Chondrocyte (in vitro differentiated cells): ENCODE measurements around the gene PLXNA4. TPM values are rescaled to one million over a fixed set of nuclear protein-coding genes. Genes with fewer than 3 reads are reported as not detected.
A peak's percentile ranks its signal among the peaks of the same experiment; 100 is the strongest.

Experiments
- DNase-seq: peaks from one replicate; pipeline ENCODE4 v3.0.0; 2021; ENCODE audit warnings: mixed read lengths, low spot score
- H3K27ac Mint-ChIP-seq: one replicate; pipeline ENCODE4 v1.8.0; 2021; ENCODE audit warnings: mild to moderate bottlenecking, moderate library complexity, mixed read lengths; ENCODE audit not compliant: unreplicated experiment
- H3K27me3 Mint-ChIP-seq: 2 replicates; pipeline ENCODE4 v1.8.0; 2021; ENCODE audit warnings: low read depth, mixed read lengths
- H3K36me3 Mint-ChIP-seq: 2 replicates; pipeline ENCODE4 v1.8.0; 2021; ENCODE audit warnings: low read depth, mixed read lengths
- H3K4me1 Mint-ChIP-seq: 2 replicates; pipeline ENCODE4 v1.8.0; 2021; ENCODE audit warnings: low read depth, mild to moderate bottlenecking, mixed read lengths
- H3K4me3 Mint-ChIP-seq: one replicate; pipeline ENCODE4 v1.8.0; 2021; ENCODE audit warnings: mild to moderate bottlenecking, moderate library complexity, mixed read lengths; ENCODE audit not compliant: unreplicated experiment
- H3K9me3 Mint-ChIP-seq: 2 replicates; pipeline ENCODE4 v1.8.0; 2021; ENCODE audit warnings: low read depth, mixed read lengths
- total RNA-seq: library from RNA; stranded (reverse); gene quantifications from 3 replicates; pipeline ENCODE4 v1.2.1, GENCODE V29; 2021
- TF ChIP-seq, protein P1 (sequence below): fragments of 200-600 bp; sonication (generic); IDR thresholded peaks from 2 replicates; pipeline ENCODE4 v1.5.0; 2021; ENCODE audit warnings: antibody characterized with exemption, mild to moderate bottlenecking, moderate library complexity

PLXNA4 gene
- total RNA-seq, 1 donor from 2014 or later: 11.3 TPM

DNA sequence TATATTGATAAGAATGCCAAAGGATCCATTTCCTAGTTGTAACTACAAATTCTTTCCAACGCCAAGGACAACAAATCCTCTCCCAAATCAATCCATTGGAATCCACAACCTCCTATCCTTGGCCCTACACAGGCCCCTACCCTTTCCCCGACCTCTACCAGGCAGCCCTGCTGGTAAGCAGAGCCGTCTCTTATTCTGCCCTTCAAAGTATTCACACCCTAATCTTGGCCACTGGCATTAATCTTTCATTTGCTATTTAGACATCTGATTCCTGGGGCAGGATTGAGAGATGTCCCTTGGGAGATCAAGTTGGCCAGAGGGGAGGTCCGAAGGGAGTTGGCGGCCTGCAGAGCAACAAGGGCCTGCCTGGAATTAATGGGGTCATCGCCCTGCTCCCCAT, 161.4 kb downstream of the PLXNA4 start:
- Mint-ChIP-seq H3K27me3 (no peaks in the 10 kb centered on the region), H3K4me3 (peak overlapping the region; percentile 26), H3K27ac (no peak overlapping the region), H3K9me3 (no peaks in the 10 kb centered on the region), H3K4me1 (peaks cover 72% of the 10 kb centered on the region), H3K36me3 (no peaks in the 10 kb centered on the region)
- TF ChIP-seq, protein P1, sequence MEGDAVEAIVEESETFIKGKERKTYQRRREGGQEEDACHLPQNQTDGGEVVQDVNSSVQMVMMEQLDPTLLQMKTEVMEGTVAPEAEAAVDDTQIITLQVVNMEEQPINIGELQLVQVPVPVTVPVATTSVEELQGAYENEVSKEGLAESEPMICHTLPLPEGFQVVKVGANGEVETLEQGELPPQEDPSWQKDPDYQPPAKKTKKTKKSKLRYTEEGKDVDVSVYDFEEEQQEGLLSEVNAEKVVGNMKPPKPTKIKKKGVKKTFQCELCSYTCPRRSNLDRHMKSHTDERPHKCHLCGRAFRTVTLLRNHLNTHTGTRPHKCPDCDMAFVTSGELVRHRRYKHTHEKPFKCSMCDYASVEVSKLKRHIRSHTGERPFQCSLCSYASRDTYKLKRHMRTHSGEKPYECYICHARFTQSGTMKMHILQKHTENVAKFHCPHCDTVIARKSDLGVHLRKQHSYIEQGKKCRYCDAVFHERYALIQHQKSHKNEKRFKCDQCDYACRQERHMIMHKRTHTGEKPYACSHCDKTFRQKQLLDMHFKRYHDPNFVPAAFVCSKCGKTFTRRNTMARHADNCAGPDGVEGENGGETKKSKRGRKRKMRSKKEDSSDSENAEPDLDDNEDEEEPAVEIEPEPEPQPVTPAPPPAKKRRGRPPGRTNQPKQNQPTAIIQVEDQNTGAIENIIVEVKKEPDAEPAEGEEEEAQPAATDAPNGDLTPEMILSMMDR: no peak
- DNase-seq: no peak

DNA sequence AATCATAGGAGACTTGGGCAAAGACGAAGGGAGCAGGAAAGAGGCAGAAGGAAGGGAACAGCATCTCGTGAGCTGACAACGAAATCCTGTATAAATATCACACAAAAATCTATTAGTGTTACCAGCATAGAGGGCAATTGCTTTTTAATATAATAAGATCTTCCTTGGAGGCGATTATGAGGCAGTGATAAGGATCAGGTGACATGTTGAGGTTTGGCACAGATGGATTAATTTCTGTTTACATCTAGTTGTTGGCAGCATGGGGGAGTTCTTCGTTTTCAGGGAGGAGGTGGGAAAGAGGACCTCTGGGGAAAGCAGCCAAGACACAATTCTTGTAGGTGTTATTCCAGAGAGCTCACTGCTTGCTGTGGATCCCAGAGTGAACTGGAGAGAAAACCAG, 163.8 kb downstream of the PLXNA4 start:
- TF ChIP-seq, protein P1: no peak
- H3K4me1 Mint-ChIP-seq: peaks cover 67% of the 10 kb centered on the region
- H3K9me3 Mint-ChIP-seq: no peaks in the 10 kb centered on the region
- DNase-seq: no peak
- no peaks in the 10 kb centered on the region for H3K27me3 Mint-ChIP-seq
- no peak overlapping the region for H3K27ac Mint-ChIP-seq
- H3K36me3 Mint-ChIP-seq: no peaks in the 10 kb centered on the region
- no peak overlapping the region for H3K4me3 Mint-ChIP-seq

GRCh38 chr7:132410861-132411541, 165.3 kb downstream of the PLXNA4 start:
- no peaks in the 10 kb centered on the region for H3K36me3 Mint-ChIP-seq
- TF ChIP-seq, protein P1: no peak
- no peak for DNase-seq
- H3K4me1 Mint-ChIP-seq: peaks cover 67% of the 10 kb centered on the region
- no peak overlapping the region for H3K4me3 Mint-ChIP-seq
- no peaks in the 10 kb centered on the region for H3K9me3 Mint-ChIP-seq
- no peaks in the 10 kb centered on the region for H3K27me3 Mint-ChIP-seq
- H3K27ac Mint-ChIP-seq: peak overlapping the region; percentile 58

DNA sequence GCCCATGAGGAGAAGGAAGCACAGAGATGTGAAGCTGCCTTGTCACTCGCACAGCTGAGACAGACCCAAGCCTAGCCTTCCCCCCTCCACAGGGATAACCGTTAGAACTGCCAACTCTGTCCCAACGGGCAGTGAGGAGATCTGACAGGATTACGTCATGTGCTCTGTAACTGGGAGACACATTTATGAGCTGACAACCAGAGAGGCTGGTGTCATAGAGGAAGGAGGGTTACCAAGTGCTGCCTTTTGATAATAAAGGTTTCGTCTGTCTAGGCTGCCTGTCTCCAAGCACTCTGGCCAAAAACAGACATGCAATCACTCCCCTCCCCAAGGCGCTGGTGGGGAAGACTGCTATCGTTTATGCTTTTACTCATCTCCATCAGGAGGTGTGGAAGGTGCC, 165.9 kb downstream of the PLXNA4 start:
- Mint-ChIP-seq H3K4me1 (peaks cover 71% of the 10 kb centered on the region), H3K9me3 (no peaks in the 10 kb centered on the region), H3K27me3 (no peaks in the 10 kb centered on the region), H3K4me3 (no peak overlapping the region), H3K27ac (peak overlapping the region; percentile 59), H3K36me3 (no peaks in the 10 kb centered on the region)
- no peak for DNase-seq
- TF ChIP-seq, protein P1: no peak

GRCh38 chr7:132407764-132408163, 168.5 kb downstream of the PLXNA4 start:
- Mint-ChIP-seq H3K4me3 (no peak overlapping the region), H3K4me1 (peaks cover 76% of the 10 kb centered on the region), H3K27me3 (no peaks in the 10 kb centered on the region), H3K27ac (peak overlapping the region; percentile 71), H3K9me3 (no peaks in the 10 kb centered on the region), H3K36me3 (no peaks in the 10 kb centered on the region)
- TF ChIP-seq, protein P1: no peak
- DNase-seq: no peak
